ENCODE measurements around the gene EIF3J.

- TF ChIP-seq CTCF (IDR thresholded peaks at IDR 0.05) (no peak), POLR2A (IDR thresholded peaks at IDR 0.05) (no peak)
Observed at GRCh38 chr15:44550734-44551133, 13.8 kb downstream of the EIF3J start.
